GM18511 (cell line): ENCODE data around the gene FBLN7.
"Not testable (repeated sequence)": the region's sequence is repeated elsewhere in the genome, so short reads cannot be mapped to it uniquely, and the experiment has no call there.

Experiments used
- ATAC-seq: cut with Tn5 transposase; IDR thresholded peaks from one replicate; pipeline ENCODE4 v1.9.1; 2021; ENCODE audit warnings: mild to moderate bottlenecking, moderate library complexity; ENCODE audit not compliant: unreplicated experiment

Gene FBLN7

DNA sequence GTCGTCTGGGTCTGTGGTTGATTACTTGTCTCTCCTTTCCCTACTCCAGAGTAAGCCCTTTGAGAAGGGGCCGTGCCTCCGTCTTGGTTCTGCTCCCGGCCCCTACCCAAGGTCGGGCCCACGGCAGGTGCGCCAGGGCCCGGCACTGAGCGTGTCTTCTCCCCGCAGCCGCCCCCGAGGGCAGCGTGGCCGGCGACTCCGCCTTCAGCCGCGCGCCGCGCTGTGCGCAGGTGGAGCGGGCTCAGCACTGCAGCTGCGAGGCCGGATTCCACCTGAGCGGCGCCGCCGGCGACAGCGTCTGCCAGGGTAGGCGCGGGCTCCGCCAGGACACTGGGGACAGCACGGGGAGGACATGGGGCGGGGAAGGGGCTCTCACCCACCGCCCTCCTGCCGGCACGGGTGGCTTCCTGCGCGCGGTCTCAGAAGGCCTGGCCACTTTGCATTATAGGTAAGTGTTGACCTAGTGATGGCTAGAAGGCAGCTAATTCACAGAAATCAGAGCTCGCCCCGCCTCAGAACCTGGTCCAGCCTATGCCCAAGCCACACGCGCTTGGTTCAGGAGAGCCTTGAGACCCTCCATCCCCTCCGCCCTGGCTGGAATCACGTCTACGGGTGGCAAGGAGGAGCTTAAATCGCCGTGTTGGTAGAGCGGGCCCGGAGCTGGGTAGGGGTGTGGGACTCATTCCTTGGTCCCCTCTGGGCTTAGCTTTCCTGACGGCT, 43.5 kb downstream of the FBLN7 start:
- no peak for ATAC-seq

DNA sequence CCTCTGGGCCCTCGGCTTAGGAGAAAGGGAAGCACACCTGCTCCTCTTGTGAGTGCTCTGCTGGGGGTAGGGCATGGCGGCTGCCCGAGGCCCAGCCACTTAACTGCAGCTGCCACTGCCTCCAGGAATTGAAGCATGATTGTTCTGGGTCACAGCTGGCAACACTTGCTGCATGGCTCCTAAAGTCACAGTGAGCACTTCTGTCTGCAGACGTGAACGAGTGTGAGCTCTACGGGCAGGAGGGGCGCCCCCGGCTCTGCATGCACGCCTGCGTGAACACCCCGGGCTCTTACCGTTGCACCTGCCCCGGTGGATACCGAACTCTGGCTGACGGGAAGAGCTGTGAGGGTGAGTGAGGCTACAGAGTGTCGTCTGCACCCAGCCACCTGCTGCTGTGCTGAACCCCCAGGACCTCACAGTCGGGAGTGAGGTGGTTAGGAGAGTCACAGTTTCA, 44.4 kb downstream of the FBLN7 start:
- no peak for ATAC-seq

DNA sequence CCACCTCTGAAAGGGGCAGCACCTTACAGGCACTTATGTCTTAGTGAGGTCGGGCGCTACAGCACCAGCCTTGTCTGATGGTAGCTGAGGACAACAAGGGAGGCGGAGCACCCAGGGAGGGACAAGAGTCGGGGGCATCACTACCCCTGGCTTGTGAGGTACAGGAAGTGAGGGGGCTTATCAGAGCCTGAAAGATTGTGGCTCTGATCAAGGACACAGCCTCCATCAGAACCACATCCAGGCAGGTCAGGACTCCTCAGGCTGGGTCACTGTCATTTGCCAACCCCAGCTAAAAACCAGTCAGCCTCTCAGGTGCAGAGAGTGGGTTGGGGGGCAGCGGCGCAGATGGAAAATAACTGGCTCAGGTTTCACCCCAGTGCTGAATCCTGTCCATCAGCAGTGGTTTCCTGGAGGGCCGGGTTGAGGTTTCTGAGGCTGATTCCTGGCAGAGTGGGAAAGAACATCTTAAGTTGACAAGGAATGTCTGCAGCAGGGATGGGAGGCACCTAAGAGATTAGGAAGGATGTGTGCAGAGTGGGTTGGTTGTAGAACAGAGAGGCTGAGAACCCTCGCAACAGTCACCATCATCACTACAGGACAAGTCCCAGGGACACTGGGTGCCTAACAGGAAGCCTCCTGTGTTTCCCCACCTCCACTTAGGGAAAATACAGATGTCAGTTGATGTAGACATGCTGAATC, 45.3 kb downstream of the FBLN7 start:
- no peak for ATAC-seq

DNA sequence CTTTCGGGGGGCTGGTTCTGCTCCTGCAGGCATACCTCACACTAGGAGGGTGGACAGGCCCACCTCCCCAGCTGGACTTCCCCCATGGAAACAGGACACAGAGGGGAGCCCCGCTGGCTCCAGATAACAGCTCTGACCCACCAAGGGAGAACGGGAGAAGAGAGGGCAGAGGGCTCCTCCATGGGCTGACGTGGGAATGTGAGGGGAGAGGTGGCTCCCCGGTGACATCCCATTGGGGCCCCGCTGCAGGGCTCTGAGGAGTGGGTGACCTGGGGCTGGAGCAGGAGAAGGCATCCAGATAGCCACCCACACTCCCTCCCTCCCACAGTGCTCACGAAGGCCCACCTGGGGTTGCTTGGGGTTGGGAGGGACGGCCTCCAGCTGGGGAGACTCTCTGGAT, 45.9 kb downstream of the FBLN7 start:
- ATAC-seq: no peak

DNA sequence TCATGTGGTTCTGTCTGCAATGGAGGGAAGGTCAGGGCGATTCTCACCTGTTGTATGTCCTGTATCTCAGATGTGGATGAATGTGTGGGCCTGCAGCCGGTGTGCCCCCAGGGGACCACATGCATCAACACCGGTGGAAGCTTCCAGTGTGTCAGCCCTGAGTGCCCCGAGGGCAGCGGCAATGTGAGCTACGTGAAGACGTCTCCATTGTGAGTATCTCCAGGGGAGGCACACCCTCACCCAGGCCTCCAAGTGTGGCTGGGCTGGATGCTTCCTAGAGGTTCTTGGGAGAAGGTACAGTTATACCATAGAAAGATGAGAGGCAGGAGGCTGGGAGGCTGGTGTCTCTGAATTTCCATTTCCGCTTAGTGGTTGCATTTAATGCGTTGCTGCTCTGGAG, 46.9 kb downstream of the FBLN7 start:
- ATAC-seq: no peak

DNA sequence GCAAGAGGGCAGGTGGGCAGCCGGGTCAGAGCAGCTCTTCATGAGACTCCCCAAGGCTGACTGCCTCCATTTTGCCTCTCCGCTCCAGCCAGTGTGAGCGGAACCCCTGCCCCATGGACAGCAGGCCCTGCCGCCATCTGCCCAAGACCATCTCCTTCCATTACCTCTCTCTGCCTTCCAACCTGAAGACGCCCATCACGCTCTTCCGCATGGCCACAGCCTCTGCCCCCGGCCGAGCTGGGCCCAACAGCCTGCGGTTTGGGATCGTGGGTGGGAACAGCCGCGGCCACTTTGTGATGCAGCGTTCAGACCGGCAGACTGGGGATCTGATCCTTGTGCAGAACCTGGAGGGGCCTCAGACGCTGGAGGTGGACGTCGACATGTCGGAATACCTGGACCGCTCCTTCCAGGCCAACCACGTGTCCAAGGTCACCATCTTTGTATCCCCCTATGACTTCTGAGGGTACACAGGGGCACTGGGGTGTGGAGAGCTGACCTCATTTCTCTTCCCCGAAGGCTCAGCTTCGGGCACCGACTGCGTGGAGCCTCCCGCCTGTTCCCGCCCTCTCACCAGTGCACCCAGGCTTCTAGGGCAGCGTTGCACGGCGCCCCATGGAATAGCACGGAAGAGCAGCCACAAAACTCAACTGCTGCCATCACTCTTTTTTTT, 49.0 kb downstream of the FBLN7 start:
- no peak for ATAC-seq

DNA sequence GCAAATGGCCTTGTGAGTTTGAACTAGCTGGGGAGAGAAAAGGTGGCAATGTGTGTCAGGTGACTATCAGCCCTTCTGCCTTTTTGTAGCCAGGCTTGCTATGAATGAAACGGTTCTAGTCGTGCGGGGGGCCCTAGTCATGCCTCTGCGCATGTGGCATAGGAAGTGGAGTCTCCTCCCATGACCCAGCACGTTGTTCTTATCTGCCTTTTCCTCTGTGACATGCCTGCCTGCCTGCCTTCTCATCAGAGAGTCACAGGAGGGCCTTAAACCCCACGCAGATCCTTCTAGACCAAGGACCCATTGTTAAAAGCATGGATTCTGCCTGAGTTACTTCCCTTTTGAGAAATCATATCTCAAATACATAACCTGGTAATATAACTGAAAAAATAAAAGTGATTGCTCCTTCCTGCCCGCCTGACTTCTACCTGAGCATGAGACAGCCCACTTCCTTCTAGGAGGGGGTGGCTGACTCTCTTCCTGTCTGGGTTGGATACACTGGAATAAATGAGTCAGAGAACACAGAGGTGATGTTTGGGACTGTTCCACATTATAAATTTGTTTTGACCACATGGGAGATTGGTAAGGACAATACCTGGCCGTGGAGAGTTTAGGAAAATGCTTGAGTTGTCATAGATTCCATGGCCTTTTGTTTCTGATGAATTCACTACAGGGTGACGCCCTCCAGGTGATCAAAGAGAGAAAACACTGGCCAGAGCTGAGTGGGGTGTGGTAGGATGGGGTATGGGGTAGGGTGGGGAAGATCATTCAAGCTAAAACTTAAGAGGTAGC, 49.8 kb downstream of the FBLN7 start:
- no peak for ATAC-seq

DNA sequence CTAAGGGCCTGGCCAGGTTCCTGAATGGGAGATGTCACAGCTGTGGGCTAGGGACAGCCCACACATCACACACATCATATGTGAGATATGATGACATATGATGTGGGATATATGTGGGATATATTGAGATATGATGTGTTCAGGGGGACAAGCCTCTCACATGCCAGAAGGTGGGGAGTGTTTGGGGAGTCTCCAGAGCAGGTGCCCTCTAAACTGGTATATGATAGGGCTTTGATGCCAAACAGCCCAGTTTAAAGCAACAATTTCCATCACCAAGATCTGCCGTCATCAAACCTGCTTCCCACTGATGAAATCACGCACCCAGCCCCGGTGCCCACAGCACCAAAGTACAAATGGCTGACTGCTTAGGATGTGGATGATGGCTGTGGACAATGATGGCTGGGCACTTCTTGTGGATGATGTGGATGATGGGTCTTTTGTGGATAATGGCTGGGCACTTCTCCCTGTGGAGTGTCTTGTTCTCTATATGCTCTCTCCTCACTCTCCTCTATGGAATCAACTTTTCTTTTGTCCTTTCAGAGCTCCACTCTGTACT, 50.9 kb downstream of the FBLN7 start:
- no peak for ATAC-seq

DNA sequence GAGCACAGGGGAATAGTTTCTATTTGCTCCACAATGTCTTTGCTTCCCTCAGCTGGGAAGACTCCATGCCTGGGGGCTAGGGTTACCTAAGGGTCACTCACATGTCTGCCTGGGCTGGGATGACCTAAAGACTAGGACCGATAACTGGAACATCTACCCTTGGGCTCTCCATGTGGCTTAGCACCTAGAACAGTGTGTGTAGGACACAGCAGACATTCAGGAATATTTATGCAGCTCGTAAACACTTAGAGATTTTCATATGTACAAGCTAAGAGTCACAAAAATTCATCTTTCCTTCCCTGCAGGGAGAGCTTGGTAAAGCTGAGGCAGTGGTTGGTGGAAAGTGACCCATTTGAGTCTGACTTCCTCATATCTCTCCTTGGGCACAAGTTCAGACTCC, 55.8 kb downstream of the FBLN7 start:
- no peak for ATAC-seq

DNA sequence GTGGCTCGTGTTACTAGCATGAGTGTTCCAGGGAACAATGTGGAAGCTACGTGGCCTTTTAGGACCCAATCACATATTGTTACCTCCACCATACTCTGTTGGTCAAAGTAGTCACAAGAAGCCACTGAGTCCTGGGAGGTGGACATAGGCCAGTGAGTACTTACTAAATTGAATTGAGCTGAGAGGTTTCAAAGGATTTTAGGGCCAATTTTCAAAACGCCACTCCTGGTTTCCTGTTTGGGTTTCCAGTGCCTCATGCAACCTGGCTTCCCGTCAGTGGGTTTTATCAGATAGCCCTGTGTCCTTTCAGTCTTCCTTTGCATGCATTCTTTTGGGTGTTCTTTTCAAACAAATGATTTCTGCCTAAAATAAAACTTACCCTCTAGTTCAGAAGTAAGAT, 56.3 kb downstream of the FBLN7 start:
- ATAC-seq: no peak

DNA sequence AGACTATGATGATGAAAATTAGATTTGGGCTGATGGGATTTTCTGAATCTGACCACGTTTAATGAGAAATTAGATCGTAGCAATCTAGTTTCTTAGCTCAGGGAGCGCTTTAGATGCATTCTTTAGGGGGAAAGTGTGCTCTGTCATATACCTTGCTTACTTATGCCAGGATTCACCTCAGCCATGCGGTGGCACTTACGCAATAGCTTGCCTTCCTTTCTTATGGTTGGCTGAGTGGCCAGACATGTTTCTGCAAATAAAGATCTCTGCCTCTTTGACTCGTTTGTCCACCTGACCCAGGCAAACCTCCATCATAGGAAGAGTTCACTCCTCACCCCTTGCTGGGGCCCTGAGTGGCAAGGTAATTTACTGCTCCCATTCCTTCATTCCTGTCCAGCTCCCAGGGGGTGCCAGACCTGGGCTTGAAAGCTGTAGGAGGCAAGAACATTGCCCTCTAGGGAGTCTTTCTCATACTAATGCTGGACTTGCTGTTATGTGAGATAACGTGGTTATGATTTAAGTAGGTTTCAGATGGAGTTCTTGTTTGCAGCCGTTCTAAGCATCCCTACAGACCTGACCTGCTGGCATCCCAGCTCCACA, 57.1 kb downstream of the FBLN7 start:
- ATAC-seq: no peak

DNA sequence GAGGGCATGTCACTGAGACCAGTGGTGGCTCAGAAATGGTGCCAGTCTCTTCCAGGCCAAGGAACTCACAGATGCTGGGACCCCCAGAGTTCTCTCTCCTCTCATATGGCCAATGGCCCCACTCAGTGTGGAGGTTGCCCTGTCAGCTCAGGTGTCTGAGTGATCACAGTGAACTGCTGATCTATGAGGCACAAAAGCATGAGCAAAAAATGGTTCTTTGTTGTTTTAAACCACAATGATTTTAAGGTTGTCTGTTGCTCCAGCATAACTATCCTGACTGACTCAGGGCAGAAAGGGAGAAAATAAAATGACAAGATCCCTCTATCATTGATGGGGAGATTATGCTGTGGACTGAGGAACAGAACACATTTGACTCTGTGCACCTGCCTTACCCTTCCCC, 57.8 kb downstream of the FBLN7 start:
- ATAC-seq: no peak

DNA sequence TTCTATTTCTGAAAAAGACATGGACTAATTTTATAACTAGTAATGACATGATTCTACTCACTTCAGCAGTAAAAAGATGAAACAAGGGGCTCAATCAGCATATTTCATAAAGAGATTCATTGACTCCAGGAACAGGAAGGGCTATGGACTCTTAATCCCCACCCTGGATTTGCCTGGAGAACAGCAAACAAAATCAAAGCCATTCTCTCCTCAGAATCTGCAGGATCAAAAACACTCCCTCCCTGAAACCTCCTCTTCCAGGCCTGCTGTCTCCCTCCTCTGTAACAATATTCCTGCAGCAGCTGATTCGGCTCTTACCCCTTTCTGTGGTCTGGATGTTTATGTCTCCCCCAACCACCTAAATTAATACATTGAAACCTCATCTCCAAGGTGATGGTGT, 59.7 kb downstream of the FBLN7 start:
- ATAC-seq: no peak

DNA sequence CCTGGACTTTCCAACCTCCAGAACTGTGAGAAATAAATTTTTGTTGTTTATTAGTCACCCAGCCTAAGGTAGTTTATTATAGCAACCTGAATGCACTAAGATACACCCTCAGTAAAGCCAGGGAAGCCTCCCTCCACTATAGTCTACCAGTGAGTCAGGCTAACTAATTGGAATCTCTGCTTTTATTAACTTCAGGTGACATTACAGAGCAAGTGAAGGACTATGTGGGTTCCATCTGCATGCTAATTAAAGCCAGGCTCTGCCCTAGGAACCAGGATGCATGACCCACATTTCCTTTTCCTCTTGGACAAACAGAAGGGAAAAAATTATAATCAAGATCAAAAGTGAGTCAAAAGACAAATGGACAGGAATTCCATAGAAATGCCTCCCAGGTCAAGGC, 60.6 kb downstream of the FBLN7 start:
- no peak for ATAC-seq

DNA sequence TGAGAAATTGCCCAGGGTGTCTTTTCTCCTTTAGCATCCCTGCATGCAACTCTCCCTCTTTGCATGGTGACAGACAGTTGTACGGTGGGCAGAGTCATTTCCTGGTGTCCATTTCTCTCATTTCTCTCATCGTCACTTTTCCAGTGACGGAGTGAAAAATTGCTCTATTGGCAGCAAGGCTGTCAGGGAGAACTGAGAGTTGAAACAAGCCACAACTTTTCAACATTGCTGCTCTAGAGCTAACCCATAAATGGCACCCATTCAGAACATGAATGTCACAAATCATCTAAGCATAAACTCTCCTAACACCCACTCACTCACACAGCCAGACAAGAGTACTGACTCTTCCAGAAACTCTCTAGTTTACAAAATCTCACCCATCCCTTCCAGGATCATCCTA, 61.0 kb downstream of the FBLN7 start:
- no peak for ATAC-seq

DNA sequence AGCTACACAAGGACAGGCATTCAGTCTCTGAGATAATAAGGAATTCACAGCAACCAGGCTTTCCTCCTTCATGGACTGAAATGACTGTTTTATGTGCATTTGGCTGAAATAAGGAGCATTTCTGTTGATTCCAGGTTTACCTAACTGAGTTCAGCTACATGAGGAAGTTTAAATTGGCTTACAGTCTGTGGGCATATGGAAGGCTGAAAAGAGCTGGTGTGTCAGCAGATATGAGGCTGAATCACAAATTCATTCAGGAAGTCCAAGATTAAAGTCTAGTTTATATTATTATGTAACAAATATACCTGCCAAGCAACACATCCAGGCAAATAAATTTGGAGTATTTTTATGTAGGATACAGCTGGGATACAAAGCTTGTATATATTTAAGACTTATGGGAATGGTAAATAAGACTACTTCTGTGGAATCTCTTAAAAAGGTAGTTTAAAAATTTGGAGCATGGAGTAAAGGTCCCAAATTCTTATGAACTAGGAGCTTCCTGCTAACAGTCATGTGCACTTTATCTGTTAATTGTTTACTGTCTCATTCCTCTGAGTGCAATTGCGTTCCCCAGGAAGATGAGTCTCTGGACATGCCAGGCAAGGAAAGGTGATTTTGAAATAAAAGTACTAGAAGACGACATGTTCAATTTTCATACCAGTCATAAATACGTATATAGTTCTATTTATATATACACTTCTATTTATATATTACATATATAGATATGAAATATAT, 63.7 kb downstream of the FBLN7 start:
- no peak for ATAC-seq

DNA sequence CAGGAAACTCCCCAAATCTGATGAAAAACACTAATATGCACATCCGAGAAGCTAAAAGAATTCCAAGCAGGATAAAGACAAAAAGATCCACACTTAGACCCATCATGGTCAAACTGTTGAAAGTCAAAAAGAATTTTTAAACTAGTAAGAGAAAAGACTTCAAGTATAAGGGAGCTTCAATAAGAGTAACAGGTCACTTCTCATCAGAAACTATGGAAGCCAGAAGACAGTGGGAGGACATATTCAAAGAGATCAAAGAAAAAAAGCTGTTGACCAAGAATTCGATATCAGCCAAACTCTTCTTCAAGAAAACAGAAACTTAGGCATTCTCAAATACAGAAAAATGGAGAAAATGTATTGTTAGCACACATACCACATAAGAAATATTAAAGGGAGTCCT, 66.2 kb downstream of the FBLN7 start:
- ATAC-seq: no peak

DNA sequence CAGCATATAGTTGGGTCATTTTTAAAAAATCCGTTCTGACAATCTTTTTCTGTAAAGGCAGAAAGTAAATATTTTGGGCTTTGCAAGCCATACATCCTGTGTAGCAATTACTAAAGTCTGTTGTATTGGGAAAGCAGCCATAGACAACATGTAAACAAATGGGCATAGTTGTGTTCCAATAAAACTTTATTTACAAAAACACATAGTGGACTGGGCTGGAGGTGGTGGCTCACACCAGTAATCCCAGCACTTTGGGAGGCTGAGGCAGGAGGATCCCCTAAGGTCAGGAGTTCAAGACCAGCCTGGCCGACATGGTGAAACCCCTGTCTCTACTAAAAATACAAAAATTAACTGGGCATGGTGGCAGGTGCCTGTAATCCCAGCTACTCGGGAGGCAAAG, 69.7 kb downstream of the FBLN7 start:
- ATAC-seq: not testable (repeated sequence)

DNA sequence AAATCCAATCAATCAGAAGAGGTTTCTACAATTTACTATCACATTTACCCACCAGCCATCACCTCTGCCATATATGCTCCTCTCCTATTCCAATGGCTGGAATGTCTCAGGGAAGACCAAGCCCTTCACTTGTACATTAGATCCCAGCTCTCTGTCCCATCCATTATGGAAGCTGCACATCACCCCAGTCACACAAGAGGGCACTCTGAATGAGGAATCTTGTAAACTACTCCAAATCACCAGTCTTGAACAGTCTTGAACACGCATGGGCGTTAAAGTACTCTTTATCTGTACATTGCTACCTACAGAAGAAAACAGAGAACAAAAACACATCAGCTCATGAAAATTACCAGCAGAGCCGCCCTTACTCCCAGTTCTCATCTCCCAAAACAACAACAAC, 78.0 kb downstream of the FBLN7 start:
- no peak for ATAC-seq

DNA sequence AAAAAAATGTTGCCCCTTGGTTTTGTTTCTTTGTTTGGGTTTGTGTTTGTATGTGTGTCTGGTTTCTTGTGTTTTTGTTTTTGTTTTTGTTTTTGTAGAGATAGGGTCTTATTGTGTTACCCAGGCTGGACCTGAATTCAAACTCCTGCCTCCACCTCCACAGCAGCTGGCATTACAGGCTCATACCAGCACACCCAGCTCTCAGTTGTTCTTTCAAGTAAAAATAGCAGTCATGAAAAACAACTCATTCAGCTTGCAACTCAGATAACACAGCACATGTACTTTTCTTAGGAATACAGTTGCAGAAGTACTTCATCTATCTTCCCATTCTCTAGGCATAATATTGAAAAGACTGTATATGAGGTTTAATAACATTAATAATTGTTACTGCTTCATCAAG, 79.7 kb downstream of the FBLN7 start:
- no peak for ATAC-seq
